GM12878 (cell line): Measurements from ENCODE around the gene MAP3K21. TPM values are rescaled to one million over a fixed set of nuclear protein-coding genes. Genes with fewer than 3 reads are reported as not detected.

Experiments
- BACH1 ChIP-seq: fragments of 450-650 bp; IDR thresholded peaks from 2 replicates; pipeline ENCODE4 v1.6.1; 2017; ENCODE audit warnings: mild to moderate bottlenecking, borderline replicate concordance
- HCFC1 ChIP-seq: fragments of 150-350 bp; IDR thresholded peaks from 2 replicates; pipeline ENCODE4 v1.6.1; 2014; ENCODE audit warnings: low read length
- TARDBP ChIP-seq: IDR thresholded peaks from 2 replicates; pipeline ENCODE4 v1.6.1; 2016; ENCODE audit warnings: borderline replicate concordance
- polyA plus RNA-seq, 11 experiments: library from polyadenylated mRNA; depleted of rRNA in 4 of 11; unstranded in 6 of 11; stranded (reverse) in 5 of 11; fragments of >200 nt; fragmentation: Nextera tagmentation in 4 of 11; fragmentation: Illumina TruSeq in 1 of 11; extraction: Ambion mirVana in 4 of 11; extraction: Trizol in 1 of 11; gene quantifications; 1 replicate in 1 of 11; 2 replicates in 10 of 11; pipeline versions ENCODE4 v1.2.1 to v1.2.3, GENCODE V29; 2011 to 2016; ENCODE audit warnings: inconsistent platforms in 2 of 11, missing spikeins in 2 of 11, low read depth in 1 of 11
- total RNA-seq, 4 experiments: library from RNA; depleted of rRNA in 3 of 4; stranded (reverse); fragments of >200 nt in 3 of 4; fragmentation: Illumina TruSeq in 1 of 4; extraction: Trizol in 1 of 4; gene quantifications; 2 replicates each; pipeline versions ENCODE4 v1.2.1 to v1.2.3, GENCODE V29; 2013 to 2021
- TF ChIP-seq, protein P1 (sequence below): IDR thresholded peaks from 2 replicates; pipeline ENCODE4 v1.6.1; 2012; ENCODE audit warnings: improper control_type of control experiment, low read depth, low read length; ENCODE audit not compliant: insufficient replicate concordance
- TF ChIP-seq, protein P2 (sequence below): fragments of 450-650 bp; IDR thresholded peaks from 2 replicates; pipeline ENCODE4 v1.6.1; 2017; ENCODE audit warnings: borderline replicate concordance

MAP3K21 gene
- total and polyA plus RNA-seq, 10 of the 15 experiments (the other 5 are each of a cell fraction or from before 2014, with no cell fraction given) = 0.02 to 0.21 (median 0.09) TPM; not detected in 1

DNA sequence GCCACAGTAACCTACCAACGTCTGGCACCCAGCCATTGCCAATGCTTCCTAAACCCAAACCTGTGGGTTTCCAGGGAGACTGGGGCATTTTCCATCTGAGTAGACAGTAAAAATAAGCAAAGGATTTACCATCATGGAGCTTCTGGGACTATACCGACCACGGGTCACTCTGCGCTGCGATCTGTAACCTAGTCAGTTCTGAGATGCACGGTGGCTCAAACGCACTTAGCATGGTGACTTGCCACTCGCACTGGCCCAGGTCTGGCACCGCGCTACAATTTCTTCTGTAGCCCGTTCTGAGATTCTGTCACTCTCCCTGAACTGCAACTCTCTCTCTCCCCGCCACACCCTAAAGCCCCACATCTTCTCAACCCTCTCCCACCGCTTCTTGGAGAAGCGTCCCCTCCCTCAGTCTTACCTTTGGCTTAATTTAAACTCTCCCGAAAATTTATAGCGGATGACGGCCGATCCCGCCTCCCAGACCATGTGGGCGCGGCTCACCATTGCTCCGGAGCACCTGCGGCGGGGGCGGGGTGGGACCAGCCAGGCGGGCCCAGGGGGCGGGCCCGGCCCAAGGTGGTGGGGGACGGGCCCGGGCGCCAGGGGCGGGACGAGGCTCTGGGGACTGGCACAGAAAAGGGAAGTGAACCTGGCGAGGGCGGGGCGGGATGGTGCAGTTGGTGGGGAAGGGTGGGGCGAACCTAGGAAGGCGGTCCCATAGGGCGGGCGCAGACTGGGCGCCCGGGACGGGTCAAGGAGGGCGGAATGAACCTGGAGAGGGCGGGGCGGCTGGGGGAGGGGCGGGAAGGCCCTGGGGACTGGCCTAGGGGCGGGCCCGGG lies 493 bp upstream of the MAP3K21 start (continued):
- TF ChIP-seq, protein P1, sequence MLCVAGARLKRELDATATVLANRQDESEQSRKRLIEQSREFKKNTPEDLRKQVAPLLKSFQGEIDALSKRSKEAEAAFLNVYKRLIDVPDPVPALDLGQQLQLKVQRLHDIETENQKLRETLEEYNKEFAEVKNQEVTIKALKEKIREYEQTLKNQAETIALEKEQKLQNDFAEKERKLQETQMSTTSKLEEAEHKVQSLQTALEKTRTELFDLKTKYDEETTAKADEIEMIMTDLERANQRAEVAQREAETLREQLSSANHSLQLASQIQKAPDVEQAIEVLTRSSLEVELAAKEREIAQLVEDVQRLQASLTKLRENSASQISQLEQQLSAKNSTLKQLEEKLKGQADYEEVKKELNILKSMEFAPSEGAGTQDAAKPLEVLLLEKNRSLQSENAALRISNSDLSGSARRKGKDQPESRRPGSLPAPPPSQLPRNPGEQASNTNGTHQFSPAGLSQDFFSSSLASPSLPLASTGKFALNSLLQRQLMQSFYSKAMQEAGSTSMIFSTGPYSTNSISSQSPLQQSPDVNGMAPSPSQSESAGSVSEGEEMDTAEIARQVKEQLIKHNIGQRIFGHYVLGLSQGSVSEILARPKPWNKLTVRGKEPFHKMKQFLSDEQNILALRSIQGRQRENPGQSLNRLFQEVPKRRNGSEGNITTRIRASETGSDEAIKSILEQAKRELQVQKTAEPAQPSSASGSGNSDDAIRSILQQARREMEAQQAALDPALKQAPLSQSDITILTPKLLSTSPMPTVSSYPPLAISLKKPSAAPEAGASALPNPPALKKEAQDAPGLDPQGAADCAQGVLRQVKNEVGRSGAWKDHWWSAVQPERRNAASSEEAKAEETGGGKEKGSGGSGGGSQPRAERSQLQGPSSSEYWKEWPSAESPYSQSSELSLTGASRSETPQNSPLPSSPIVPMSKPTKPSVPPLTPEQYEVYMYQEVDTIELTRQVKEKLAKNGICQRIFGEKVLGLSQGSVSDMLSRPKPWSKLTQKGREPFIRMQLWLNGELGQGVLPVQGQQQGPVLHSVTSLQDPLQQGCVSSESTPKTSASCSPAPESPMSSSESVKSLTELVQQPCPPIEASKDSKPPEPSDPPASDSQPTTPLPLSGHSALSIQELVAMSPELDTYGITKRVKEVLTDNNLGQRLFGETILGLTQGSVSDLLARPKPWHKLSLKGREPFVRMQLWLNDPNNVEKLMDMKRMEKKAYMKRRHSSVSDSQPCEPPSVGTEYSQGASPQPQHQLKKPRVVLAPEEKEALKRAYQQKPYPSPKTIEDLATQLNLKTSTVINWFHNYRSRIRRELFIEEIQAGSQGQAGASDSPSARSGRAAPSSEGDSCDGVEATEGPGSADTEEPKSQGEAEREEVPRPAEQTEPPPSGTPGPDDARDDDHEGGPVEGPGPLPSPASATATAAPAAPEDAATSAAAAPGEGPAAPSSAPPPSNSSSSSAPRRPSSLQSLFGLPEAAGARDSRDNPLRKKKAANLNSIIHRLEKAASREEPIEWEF = no peak
- TF ChIP-seq, protein P2, sequence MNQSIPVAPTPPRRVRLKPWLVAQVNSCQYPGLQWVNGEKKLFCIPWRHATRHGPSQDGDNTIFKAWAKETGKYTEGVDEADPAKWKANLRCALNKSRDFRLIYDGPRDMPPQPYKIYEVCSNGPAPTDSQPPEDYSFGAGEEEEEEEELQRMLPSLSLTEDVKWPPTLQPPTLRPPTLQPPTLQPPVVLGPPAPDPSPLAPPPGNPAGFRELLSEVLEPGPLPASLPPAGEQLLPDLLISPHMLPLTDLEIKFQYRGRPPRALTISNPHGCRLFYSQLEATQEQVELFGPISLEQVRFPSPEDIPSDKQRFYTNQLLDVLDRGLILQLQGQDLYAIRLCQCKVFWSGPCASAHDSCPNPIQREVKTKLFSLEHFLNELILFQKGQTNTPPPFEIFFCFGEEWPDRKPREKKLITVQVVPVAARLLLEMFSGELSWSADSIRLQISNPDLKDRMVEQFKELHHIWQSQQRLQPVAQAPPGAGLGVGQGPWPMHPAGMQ = no peak
- TF ChIP-seq BACH1 (no peak), HCFC1 (no peak), TARDBP (no peak)
